Right atrium auricular region (tissue), 2 donors: Measurements from ENCODE around the gene GRHL3. TPM values are rescaled to one million over a fixed set of nuclear protein-coding genes. Genes with fewer than 3 reads are reported as not detected.

Source experiments
- DNase-seq: peaks from one replicate; pipeline ENCODE4 v3.0.0-alpha.2; 2019; ENCODE audit warnings: low spot score
- H3K27ac ChIP-seq, 2 donors: fragments of 200-600 bp; sonication (generic); 1 replicate in 1 of 2; 2 replicates in 1 of 2; pipeline ENCODE4 v1.5.1; 2016 to 2019
- H3K27me3 ChIP-seq, 2 donors: fragments of 200-600 bp; sonication (generic); one replicate each; pipeline versions ENCODE4 v1.5.1 to v1.6.0; 2017 to 2019
- H3K36me3 ChIP-seq: fragments of 200-600 bp; sonication (generic); one replicate; pipeline ENCODE4 v1.5.1; 2016
- H3K4me1 ChIP-seq, 2 donors: fragments of 200-600 bp; sonication (generic); one replicate each; pipeline versions ENCODE4 v1.5.1 to v1.6.0; 2017 to 2019
- H3K4me3 ChIP-seq, 2 donors: fragments of 200-600 bp; sonication (generic); 1 replicate in 1 of 2; 2 replicates in 1 of 2; pipeline ENCODE4 v1.5.1; 2017 to 2019; ENCODE audit warnings: mild to moderate bottlenecking in 1 of 2, moderate library complexity in 1 of 2
- H3K9me3 ChIP-seq, 2 donors: fragments of 200-600 bp; sonication (generic); one replicate each; pipeline ENCODE4 v1.5.1; 2019
- total RNA-seq, 2 donors: library from RNA; depleted of rRNA; stranded (reverse); fragments of >200 nt; gene quantifications; one replicate each; pipeline ENCODE4 v1.1.0, GENCODE V29; 2016
- TF ChIP-seq, protein P1 (sequence below), 2 donors: fragments of 200-600 bp; sonication (generic); IDR thresholded peaks; one replicate each; pipeline ENCODE4 v1.5.1; 2019; ENCODE audit warnings: antibody characterized with exemption in 2 of 2

Gene GRHL3
- total RNA-seq, 2 donors from 2014 or later = 0.24 TPM; not detected in 1

- H3K27me3 ChIP-seq = no peaks in the 10 kb centered on the region
- H3K27ac ChIP-seq = no peak overlapping the region
- no peaks in the 10 kb centered on the region for H3K9me3 ChIP-seq
- peaks cover 0 to 18% of the 10 kb centered on the region in 2 donors for H3K4me1 ChIP-seq
- TF ChIP-seq, protein P1, sequence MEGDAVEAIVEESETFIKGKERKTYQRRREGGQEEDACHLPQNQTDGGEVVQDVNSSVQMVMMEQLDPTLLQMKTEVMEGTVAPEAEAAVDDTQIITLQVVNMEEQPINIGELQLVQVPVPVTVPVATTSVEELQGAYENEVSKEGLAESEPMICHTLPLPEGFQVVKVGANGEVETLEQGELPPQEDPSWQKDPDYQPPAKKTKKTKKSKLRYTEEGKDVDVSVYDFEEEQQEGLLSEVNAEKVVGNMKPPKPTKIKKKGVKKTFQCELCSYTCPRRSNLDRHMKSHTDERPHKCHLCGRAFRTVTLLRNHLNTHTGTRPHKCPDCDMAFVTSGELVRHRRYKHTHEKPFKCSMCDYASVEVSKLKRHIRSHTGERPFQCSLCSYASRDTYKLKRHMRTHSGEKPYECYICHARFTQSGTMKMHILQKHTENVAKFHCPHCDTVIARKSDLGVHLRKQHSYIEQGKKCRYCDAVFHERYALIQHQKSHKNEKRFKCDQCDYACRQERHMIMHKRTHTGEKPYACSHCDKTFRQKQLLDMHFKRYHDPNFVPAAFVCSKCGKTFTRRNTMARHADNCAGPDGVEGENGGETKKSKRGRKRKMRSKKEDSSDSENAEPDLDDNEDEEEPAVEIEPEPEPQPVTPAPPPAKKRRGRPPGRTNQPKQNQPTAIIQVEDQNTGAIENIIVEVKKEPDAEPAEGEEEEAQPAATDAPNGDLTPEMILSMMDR (IDR thresholded peaks at IDR 0.05) = no peak
- H3K36me3 ChIP-seq = no peaks in the 10 kb centered on the region
- no peak for DNase-seq
- no peak overlapping the region for H3K4me3 ChIP-seq
These were observed 2.5 kb upstream of the GRHL3 start for GRCh38 chr1:24316645-24317044.

DNA sequence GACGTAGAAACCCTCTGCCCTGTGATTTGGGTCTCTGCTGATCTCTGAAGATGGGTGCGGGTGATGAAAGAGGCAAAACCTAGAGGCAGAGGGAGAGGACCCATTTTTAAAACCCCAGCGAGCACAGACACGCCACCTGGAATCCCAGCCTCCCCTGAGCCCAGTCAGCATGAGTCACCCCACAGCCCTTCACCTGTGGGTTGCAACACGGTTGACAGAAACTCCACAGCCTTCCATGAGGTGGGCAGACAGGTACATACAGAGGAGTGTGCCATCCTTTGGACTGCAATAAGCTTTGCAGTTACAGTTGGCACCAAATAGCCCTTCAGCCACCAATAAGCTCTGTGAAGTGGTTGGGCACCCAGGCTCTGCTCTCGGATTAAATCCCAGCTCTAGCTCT lies 2.1 kb upstream of the GRHL3 start:
- H3K36me3 ChIP-seq = no peaks in the 10 kb centered on the region
- no peaks in the 10 kb centered on the region for H3K9me3 ChIP-seq
- DNase-seq = no peak
- no peaks in the 10 kb centered on the region for H3K27me3 ChIP-seq
- H3K4me3 ChIP-seq = no peak overlapping the region
- peaks cover 0 to 23% of the 10 kb centered on the region in 2 donors for H3K4me1 ChIP-seq
- H3K27ac ChIP-seq = no peak overlapping the region
- TF ChIP-seq, protein P1 (IDR thresholded peaks at IDR 0.05) = no peak

- no peaks in the 10 kb centered on the region for H3K9me3 ChIP-seq
- no peak overlapping the region for H3K4me3 ChIP-seq
- H3K27me3 ChIP-seq = no peaks in the 10 kb centered on the region
- H3K27ac ChIP-seq = no peak overlapping the region
- no peaks in the 10 kb centered on the region for H3K36me3 ChIP-seq
- peaks cover 0 to 24% of the 10 kb centered on the region in 2 donors for H3K4me1 ChIP-seq
- TF ChIP-seq, protein P1 (IDR thresholded peaks at IDR 0.05) = no peak
- DNase-seq = no peak
These were observed 1.1 kb upstream of the GRHL3 start for GRCh38 chr1:24317956-24318614.

DNA sequence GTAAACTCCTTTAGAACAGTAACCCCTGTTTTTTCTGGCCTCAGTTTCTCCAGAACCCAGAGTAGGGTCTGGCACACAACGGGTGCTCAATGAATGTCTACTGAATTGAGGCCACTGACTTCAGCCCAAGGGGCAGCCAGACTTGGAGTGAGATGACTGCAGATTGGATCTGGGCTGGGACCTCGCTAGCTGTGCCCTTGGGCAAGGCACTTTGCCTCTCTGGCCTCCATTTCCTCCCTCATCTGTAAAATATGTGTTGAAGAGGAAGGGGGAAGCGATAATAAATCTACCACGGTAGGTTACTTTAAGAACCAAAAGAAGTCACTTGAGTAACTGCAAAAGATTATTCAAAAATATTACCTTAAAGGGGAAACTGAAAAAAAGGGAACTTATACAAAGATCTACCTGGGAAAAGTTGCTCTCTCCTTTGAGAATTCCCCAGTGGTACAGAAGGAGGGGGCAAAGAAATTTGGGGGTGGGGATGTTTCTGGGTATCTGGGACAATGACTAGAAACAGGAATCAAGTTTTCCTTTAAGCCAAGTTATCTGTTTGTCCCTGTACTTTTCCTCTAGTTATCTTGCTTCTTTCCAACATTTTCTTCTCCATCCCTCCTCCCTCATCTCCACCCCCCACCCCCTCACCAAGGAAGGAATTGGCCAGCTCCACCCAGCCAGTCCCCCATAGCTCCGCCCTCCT lies 394 bp upstream of the GRHL3 start:
- TF ChIP-seq, protein P1 (IDR thresholded peaks at IDR 0.05) = no peak
- no peak overlapping the region for H3K4me3 ChIP-seq
- DNase-seq = no peak
- no peak overlapping the region for H3K27ac ChIP-seq
- H3K9me3 ChIP-seq = no peaks in the 10 kb centered on the region
- H3K4me1 ChIP-seq = peaks cover 0 to 24% of the 10 kb centered on the region in 2 donors
- H3K36me3 ChIP-seq = no peaks in the 10 kb centered on the region
- no peaks in the 10 kb centered on the region for H3K27me3 ChIP-seq

- Histone ChIP-seq H3K4me3 (no peak overlapping the region), H3K9me3 (no peaks in the 10 kb centered on the region), H3K4me1 (peaks cover 0 to 24% of the 10 kb centered on the region in 2 donors), H3K27ac (no peak overlapping the region), H3K27me3 (no peaks in the 10 kb centered on the region), H3K36me3 (no peaks in the 10 kb centered on the region)
- DNase-seq = no peak
- TF ChIP-seq, protein P1 (IDR thresholded peaks at IDR 0.05) = no peak
These were observed 805 bp downstream of the GRHL3 start for GRCh38 chr1:24319962-24320361.
